ENCODE data around the gene EEF2K.
A peak's percentile ranks its signal among the peaks of the same experiment; 100 is the strongest.

EEF2K gene

DNA sequence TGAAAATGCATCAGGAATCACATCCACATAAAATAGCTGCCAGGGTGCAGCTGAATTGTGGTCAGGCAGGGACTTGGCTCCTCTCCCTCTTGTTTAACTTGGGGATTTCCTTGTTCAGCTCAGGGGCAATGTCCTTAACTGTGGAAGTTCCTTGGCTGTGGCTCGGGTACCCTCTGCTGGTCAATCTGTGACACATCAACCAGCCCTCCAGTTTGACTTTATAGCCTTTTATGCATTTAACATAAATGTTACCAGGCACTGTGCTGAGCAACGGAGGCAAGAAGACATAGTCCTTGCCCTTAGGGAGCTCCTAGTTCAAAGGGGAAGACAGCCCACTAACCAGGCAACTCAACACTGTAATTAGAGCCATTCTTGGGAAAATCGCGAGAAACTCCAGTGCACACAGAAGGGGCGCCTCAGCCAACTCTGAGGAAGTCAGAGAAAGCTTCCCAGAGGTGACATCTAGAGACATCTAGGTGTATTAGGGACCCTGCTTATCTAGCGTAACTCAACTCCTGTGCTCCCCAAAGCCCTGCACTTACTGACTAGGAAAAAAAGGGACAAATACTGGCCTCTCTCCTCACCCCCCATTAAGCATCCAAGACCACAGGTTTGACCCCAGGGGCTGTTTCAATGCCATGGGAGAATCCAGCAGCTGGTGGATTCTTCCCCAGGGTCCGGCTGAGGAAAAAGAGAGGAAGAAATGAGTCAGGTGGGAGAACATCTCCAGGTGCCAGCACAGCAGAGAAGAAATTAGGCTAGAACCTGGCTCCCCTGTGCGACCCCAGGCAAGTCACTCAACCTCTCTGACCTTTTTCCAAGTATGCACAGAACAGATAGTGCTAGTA, 17.3 kb upstream of the EEF2K start:
- TF ChIP-seq, protein P1, sequence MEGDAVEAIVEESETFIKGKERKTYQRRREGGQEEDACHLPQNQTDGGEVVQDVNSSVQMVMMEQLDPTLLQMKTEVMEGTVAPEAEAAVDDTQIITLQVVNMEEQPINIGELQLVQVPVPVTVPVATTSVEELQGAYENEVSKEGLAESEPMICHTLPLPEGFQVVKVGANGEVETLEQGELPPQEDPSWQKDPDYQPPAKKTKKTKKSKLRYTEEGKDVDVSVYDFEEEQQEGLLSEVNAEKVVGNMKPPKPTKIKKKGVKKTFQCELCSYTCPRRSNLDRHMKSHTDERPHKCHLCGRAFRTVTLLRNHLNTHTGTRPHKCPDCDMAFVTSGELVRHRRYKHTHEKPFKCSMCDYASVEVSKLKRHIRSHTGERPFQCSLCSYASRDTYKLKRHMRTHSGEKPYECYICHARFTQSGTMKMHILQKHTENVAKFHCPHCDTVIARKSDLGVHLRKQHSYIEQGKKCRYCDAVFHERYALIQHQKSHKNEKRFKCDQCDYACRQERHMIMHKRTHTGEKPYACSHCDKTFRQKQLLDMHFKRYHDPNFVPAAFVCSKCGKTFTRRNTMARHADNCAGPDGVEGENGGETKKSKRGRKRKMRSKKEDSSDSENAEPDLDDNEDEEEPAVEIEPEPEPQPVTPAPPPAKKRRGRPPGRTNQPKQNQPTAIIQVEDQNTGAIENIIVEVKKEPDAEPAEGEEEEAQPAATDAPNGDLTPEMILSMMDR (IDR thresholded peaks at IDR 0.05; ENCODE audit: insufficient read depth, low read length, missing control alignments), result peak; percentile 73
- ChIA-PET POLR2A (interaction anchor here (0.5 to 1.4 kb wide), 4 partner anchors 90 to 226 kb away, joined by 3 to 5 read pairs (median 4); no protein-coding TSS in a partner anchor), CTCF (interaction anchor here (0.6 to 11.8 kb wide), 53 partner anchors 8 to 924 kb away, joined by 3 to 272 read pairs (median 5); partner anchors contain the start of genes MOSMO, PDZD9, POLR3E and UQCRC2)
- peak; percentile 83 for DNase-seq (ENCODE audit: low read depth, low spot score)
- H3K4me3 ChIP-seq (ENCODE audit: low read depth, low read length), result no peak overlapping the region

DNA sequence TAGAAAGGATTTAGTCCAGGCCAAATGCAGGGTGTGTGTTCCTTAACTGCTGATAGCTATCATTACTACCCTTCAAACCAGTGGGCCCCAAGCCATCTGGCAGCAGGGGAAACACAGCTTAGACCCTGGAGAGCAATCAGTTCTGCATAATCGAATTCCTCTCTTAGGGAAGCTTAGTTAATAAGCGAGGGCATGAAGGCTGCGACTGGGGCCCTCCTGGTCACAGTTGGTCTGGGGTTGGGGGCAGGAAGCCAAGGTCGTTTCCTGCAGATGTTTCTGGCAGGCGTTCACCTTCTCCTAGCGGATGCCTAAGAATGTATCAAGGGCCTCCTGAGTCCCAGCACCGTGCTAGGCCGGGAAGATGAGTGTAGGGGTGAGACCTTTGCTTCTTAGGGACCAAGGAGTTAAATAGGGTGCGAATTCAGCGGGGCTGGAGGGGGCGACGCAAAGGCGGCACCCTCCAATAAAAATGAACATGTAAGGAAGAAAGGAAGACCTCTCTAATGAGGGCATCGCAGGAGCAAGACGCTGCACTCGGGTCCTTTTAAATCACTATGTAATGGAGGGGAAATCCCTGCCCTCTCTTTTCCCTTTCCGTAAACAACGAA, 16.5 kb upstream of the EEF2K start:
- CTCF ChIA-PET, result interaction anchor here (0.7 to 11.8 kb wide), 32 partner anchors 9 to 532 kb away, joined by 3 to 272 read pairs (median 8); partner anchors contain the start of genes MOSMO, PDZD9, POLR3E and UQCRC2
- TF ChIP-seq, protein P1 (IDR thresholded peaks at IDR 0.05; ENCODE audit: insufficient read depth, low read length, missing control alignments), result no peak
- POLR2A ChIA-PET, result interaction anchor here (1.4 kb wide), 1 partner anchor 188 kb away, joined by 4 read pairs; no protein-coding TSS in a partner anchor
- no peak for DNase-seq (ENCODE audit: low read depth, low spot score)
- peak overlapping the region; percentile 70 for H3K4me3 ChIP-seq (ENCODE audit: low read depth, low read length)

DNA sequence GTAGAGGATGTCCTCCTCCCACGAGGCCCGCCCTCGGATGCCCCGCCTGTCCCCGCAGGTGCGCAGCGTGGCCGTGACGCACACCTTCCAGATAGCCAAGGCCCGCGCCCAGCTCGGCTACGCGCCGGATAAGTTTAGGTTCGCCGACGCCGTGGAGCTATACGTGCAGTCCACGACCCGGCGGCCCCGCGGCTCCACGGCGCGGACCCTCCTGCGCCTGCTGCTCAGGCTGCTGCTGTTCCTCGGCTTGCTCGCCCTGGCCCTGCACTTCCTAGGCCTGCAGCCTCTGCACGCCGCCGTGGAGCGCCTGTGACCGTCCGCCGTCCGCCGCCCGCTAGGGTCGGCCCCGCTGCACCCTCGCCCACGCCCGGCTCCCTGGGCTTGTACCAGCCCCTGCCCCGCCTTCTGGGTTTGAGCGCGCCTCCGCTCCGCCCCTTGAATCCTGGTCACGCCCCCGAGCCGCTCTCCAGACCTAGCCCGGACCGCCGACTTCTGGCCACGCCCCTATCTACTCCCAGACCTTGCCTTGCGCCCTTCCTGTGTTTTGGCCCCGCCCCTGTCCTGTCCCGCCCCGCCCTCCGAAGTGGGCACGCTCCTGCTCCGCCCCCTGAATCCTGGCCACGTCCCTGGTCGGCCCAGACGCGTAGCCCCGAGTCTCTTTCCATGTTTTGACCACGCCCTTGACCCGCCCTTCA, 15.8 kb upstream of the EEF2K start:
- CTCF ChIA-PET, result interaction anchor here (1.1 to 12.2 kb wide), 15 partner anchors 16 to 241 kb away, joined by 3 to 272 read pairs (median 12); partner anchors contain the start of genes MOSMO, PDZD9 and POLR3E
- DNase-seq (ENCODE audit: low read depth, low spot score), result no peak
- POLR2A ChIA-PET, result interaction anchor here (1.4 kb wide), 1 partner anchor 189 kb away, joined by 4 read pairs; no protein-coding TSS in a partner anchor
- H3K4me3 ChIP-seq (ENCODE audit: low read depth, low read length), result peak overlapping the region; percentile 70
- TF ChIP-seq, protein P1 (IDR thresholded peaks at IDR 0.05; ENCODE audit: insufficient read depth, low read length, missing control alignments), result no peak

DNA sequence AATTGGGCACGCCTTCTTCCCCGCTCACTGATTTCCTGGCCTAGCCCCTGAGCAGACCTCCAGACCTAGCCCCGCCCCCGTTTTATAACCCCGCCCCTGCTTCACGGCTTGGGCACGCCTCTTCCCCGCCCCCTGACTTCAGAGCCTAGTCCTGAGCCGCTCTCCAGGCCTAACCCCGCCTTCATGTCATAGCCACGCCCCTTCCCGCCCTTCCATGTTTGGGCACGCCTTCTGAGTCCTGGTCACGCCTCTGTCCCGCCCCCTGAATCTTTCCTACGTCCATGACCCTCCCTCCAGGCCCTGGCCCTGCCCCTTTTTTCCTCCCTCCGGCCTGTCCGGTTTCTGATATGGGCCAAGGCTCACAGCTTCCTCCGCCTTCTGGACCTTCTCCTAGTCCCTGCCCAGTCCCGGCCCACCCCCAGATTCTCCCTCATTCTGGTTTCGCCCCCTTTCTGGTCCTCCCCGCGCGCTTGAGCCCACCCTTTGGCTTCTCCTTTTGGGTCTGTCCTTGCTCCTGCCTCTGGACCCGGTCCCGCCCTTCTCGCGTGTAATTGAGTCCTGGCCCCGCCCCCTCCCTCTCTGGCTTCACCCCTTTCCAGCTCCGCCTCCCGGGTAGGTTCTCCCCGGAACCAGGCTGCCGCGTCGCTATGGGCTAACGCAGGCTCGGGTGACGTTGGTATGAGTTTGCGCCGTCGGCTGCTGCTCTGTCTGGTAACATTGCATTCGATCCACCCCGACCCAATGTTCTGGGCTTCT, 15.1 kb upstream of the EEF2K start:
- H3K4me3 ChIP-seq (ENCODE audit: low read depth, low read length), result peak overlapping the region; percentile 69
- ChIA-PET POLR2A (interaction anchor here (0.6 kb wide), 1 partner anchor 164 kb away, joined by 3 read pairs; no protein-coding TSS in a partner anchor), CTCF (interaction anchor here (1.0 to 12.2 kb wide), 5 partner anchors 9 to 628 kb away, joined by 3 to 272 read pairs (median 3); partner anchors contain the start of genes MOSMO, PDZD9 and POLR3E)
- TF ChIP-seq, protein P1 (IDR thresholded peaks at IDR 0.05; ENCODE audit: insufficient read depth, low read length, missing control alignments), result no peak
- peak; percentile 97 for DNase-seq (ENCODE audit: low read depth, low spot score)

DNA sequence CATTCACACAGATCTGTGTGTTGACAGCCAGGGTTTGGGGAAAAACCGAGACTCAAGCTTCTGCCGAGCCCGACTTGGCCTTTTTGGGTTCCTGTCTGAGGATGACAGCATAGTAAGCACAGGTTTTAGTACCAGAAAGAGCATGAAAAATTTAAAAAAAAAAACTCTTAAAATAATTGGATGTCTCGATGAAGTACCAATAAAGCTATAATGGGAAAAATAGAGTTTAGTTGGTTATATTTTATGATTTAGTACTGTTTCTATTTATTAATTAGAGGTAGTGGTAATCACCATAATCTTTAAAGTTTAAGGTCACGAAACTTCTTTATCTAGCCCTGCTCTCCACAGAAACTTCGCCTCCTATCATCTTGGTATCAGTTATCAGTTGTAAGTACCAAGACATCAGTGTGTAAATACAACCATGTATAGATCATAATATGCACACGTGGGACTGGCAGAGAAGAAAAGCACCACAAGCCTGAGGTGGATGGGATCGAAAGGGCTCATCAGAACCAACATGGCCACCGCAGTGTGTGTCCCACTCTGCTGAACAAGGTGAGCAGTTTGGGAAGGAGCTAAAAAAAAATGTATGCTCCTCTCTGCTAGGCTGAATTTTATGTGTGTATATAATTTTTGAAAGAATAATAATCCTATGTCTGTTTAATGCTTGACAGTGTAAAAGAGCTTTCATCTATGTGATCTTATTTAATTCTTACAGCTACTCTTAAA, 14.4 kb upstream of the EEF2K start:
- CTCF ChIA-PET, result interaction anchor here (1.0 to 12.2 kb wide), 5 partner anchors 9 to 628 kb away, joined by 3 to 272 read pairs (median 3); partner anchors contain the start of genes MOSMO, PDZD9 and POLR3E
- TF ChIP-seq, protein P1 (IDR thresholded peaks at IDR 0.05; ENCODE audit: insufficient read depth, low read length, missing control alignments), result no peak
- POLR2A ChIA-PET, result no interaction called here
- DNase-seq (ENCODE audit: low read depth, low spot score), result no peak
- H3K4me3 ChIP-seq (ENCODE audit: low read depth, low read length), result peak overlapping the region; percentile 69

Data from AG04449 (cell line).